CD4-positive, alpha-beta T cell treated with Interleukin-6 for 4 hours (primary cell): ENCODE data around the gene RHOH.

Experiments used
- DNase-seq: peaks from one replicate; pipeline ENCODE4 v3.0.0-alpha.2; 2020; ENCODE audit warnings: mixed read lengths

The RHOH gene

GRCh38 chr4:40240040-40240653 lies 43.3 kb downstream of the RHOH start:
- no peak for DNase-seq

GRCh38 chr4:40241026-40241425 lies 44.2 kb downstream of the RHOH start:
- no peak for DNase-seq

GRCh38 chr4:40241941-40242340 lies 45.1 kb downstream of the RHOH start:
- DNase-seq, result peak; percentile 34

- DNase-seq, result no peak
Measured at GRCh38 chr4:40243386-40243948, 46.6 kb downstream of the RHOH start.

- no peak for DNase-seq
Measured at GRCh38 chr4:40244606-40245005, 47.8 kb downstream of the RHOH start.

GRCh38 chr4:40245550-40245949 lies 48.7 kb downstream of the RHOH start:
- DNase-seq, result no peak

- no peak for DNase-seq
Measured at GRCh38 chr4:40246011-40246900, 49.4 kb downstream of the RHOH start.

- no peak for DNase-seq
Measured at GRCh38 chr4:40246938-40247337, 50.1 kb downstream of the RHOH start.

GRCh38 chr4:40247350-40247749 lies 50.5 kb downstream of the RHOH start:
- peak; percentile 81 for DNase-seq

GRCh38 chr4:40251366-40251765 lies 54.5 kb downstream of the RHOH start:
- DNase-seq, result no peak

- no peak for DNase-seq
Measured at GRCh38 chr4:40253906-40254305, 57.1 kb downstream of the RHOH start.

- DNase-seq, result peak; percentile 34
Measured at GRCh38 chr4:40254608-40255392, 58.0 kb downstream of the RHOH start.

- DNase-seq, result no peak
Measured at GRCh38 chr4:40255393-40256281, 58.8 kb downstream of the RHOH start.

GRCh38 chr4:40256329-40256728 lies 59.5 kb downstream of the RHOH start:
- no peak for DNase-seq

- peak; percentile 48 for DNase-seq
Measured at GRCh38 chr4:40256817-40257216, 60.0 kb downstream of the RHOH start.

- peak; percentile 33 for DNase-seq
Measured at GRCh38 chr4:40258627-40259026, 61.8 kb downstream of the RHOH start.

GRCh38 chr4:40261231-40262076 lies 64.6 kb downstream of the RHOH start:
- DNase-seq, result no peak

- no peak for DNase-seq
Measured at GRCh38 chr4:40262077-40262528, 65.3 kb downstream of the RHOH start.

- no peak for DNase-seq
Measured at GRCh38 chr4:40262861-40263260, 66.0 kb downstream of the RHOH start.

GRCh38 chr4:40264497-40264896 lies 67.7 kb downstream of the RHOH start:
- DNase-seq, result no peak
